Gastrocnemius medialis (tissue), 4 donors: ENCODE results near the gene OR52E2.

Experiments
- POLR2A ChIP-seq, 2 donors: fragments of 450-650 bp; IDR thresholded peaks; one replicate each; pipeline ENCODE4 v1.6.1; 2017; ENCODE audit warnings: antibody characterized with exemption in 2 of 2, mild to moderate bottlenecking in 2 of 2, moderate library complexity in 2 of 2
- TF ChIP-seq, protein P1 (sequence below), 5 experiments: fragments of 450-650 bp in 3 of 5; fragments of 200-600 bp in 2 of 5; sonication (generic) in 2 of 5; IDR thresholded peaks in 4 of 5; conservative IDR thresholded peaks in 1 of 5; 1 replicate in 4 of 5; 2 replicates in 1 of 5; pipeline ENCODE4 v1.5.1; 2016 to 2019; ENCODE audit warnings: antibody characterized with exemption in 5 of 5, mild to moderate bottlenecking in 3 of 5, moderate library complexity in 3 of 5

DNA sequence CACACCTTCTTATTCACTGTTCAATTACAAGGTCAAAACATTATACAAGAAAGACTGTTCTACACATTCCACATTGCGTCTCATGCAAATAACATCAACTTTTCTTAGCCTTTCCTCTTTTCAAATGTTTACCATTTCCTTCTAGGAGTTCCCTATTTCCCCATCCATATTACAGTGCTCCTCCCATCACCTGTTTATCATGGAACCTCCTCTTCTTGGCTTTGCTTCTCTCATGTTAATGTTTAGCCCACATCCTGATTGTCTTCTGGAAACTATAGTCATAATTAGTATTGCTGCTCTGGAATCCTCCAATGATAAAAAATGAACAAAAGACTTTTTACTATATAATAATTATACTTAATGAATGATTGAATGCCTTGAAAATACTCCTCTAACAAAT lies 31.2 kb upstream of the OR52E2 start:
- TF ChIP-seq, protein P1, sequence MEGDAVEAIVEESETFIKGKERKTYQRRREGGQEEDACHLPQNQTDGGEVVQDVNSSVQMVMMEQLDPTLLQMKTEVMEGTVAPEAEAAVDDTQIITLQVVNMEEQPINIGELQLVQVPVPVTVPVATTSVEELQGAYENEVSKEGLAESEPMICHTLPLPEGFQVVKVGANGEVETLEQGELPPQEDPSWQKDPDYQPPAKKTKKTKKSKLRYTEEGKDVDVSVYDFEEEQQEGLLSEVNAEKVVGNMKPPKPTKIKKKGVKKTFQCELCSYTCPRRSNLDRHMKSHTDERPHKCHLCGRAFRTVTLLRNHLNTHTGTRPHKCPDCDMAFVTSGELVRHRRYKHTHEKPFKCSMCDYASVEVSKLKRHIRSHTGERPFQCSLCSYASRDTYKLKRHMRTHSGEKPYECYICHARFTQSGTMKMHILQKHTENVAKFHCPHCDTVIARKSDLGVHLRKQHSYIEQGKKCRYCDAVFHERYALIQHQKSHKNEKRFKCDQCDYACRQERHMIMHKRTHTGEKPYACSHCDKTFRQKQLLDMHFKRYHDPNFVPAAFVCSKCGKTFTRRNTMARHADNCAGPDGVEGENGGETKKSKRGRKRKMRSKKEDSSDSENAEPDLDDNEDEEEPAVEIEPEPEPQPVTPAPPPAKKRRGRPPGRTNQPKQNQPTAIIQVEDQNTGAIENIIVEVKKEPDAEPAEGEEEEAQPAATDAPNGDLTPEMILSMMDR (IDR thresholded peaks at IDR 0.05 in 4 of 5, conservative IDR thresholded peaks at IDR 0.05 in 1 of 5): no peak
- no peak for TF ChIP-seq POLR2A (IDR thresholded peaks at IDR 0.05)
